GM23338 (cell line): ENCODE measurements around the gene RAP1A. TPM values are rescaled to one million over a fixed set of nuclear protein-coding genes. Genes with fewer than 3 reads are reported as not detected.

Experiments
- ATAC-seq: fragments of 200-7000 bp; cut with Tn5 transposase; 3 replicates; pipeline ENCODE4 v1.9.1; 2020
- DNase-seq: peaks from one replicate; pipeline ENCODE4 v3.0.0-alpha.2; 2015; ENCODE audit warnings: low spot score
- H2AFZ ChIP-seq: fragments of 200-600 bp; sonication (generic); 2 replicates; pipeline ENCODE4 v1.8.0; 2016; ENCODE audit warnings: antibody characterized with exemption, mild to moderate bottlenecking, moderate library complexity
- H3F3A ChIP-seq: fragments of 200-600 bp; sonication (generic); replicated peaks from 2 replicates; pipeline ENCODE4 v1.8.0; 2017; ENCODE audit warnings: antibody characterized with exemption, mixed run types, low read depth
- H3K27ac ChIP-seq: fragments of 200-600 bp; sonication (generic); 2 replicates; pipeline ENCODE4 v1.6.1; 2016; ENCODE audit warnings: low read depth
- H3K27me3 ChIP-seq: fragments of 200-600 bp; sonication (generic); 2 replicates; pipeline ENCODE4 v1.8.0; 2016; ENCODE audit warnings: mild to moderate bottlenecking, mixed run types, moderate library complexity; ENCODE audit not compliant: insufficient read depth
- H3K36me3 ChIP-seq: fragments of 200-600 bp; sonication (generic); 2 replicates; pipeline ENCODE4 v1.8.0; 2016; ENCODE audit warnings: mild to moderate bottlenecking; ENCODE audit not compliant: insufficient read depth
- H3K4me1 ChIP-seq: fragments of 200-600 bp; sonication (generic); 2 replicates; pipeline ENCODE4 v1.8.0; 2016; ENCODE audit warnings: mild to moderate bottlenecking, moderate library complexity; ENCODE audit not compliant: insufficient read depth
- H3K4me2 ChIP-seq: fragments of 200-600 bp; sonication (generic); 2 replicates; pipeline ENCODE4 v1.7.1; 2017; ENCODE audit warnings: mixed run types
- H3K4me3 ChIP-seq: fragments of 200-600 bp; sonication (generic); 2 replicates; pipeline ENCODE4 v1.6.1; 2016; ENCODE audit warnings: mixed run types
- H3K79me2 ChIP-seq: fragments of 200-600 bp; sonication (generic); replicated peaks from 2 replicates; pipeline ENCODE4 v1.8.0; 2017; ENCODE audit warnings: mild to moderate bottlenecking; ENCODE audit not compliant: insufficient read depth
- H3K9me2 ChIP-seq: fragments of 200-600 bp; sonication (generic); 2 replicates; pipeline ENCODE4 v1.8.0; 2017; ENCODE audit not compliant: insufficient read depth
- H4K20me1 ChIP-seq: fragments of 200-600 bp; sonication (generic); replicated peaks from 2 replicates; pipeline ENCODE4 v1.8.0; 2017; ENCODE audit warnings: mild to moderate bottlenecking; ENCODE audit not compliant: insufficient read depth
- H3K27ac Mint-ChIP-seq: 2 replicates; pipeline ENCODE4 v1.8.0; 2020; ENCODE audit warnings: inconsistent platforms, mild to moderate bottlenecking, moderate library complexity, mixed read lengths
- H3K27me3 Mint-ChIP-seq: 3 replicates; pipeline ENCODE4 v1.8.0; 2022; ENCODE audit warnings: low read depth, mild to moderate bottlenecking, moderate library complexity, mixed read lengths, inconsistent platforms; ENCODE audit not compliant: insufficient read depth, poor library complexity
- H3K36me3 Mint-ChIP-seq: 3 replicates; pipeline ENCODE4 v1.8.0; 2021; ENCODE audit warnings: low read depth, mild to moderate bottlenecking, inconsistent platforms, moderate library complexity, mixed read lengths
- H3K4me1 Mint-ChIP-seq: 3 replicates; pipeline ENCODE4 v1.8.0; 2020; ENCODE audit warnings: mild to moderate bottlenecking, inconsistent platforms, mixed read lengths
- H3K4me3 Mint-ChIP-seq: 3 replicates; pipeline ENCODE4 v1.8.0; 2021; ENCODE audit warnings: moderate library complexity, mild to moderate bottlenecking, inconsistent platforms, mixed read lengths
- H3K9me3 Mint-ChIP-seq: 3 replicates; pipeline ENCODE4 v1.8.0; 2020; ENCODE audit warnings: moderate library complexity, mild to moderate bottlenecking, inconsistent platforms, mixed read lengths
- CREB1 ChIP-seq: fragments of 250-450 bp; sonication (Bioruptor Pico); IDR thresholded peaks from 2 replicates; pipeline ENCODE4 v1.5.0; 2020; ENCODE audit warnings: low read depth, mild to moderate bottlenecking, moderate library complexity
- CTCF ChIP-seq, 2 experiments: fragments of 200-600 bp in 1 of 2; sonication (generic) in 1 of 2; conservative IDR thresholded peaks; 2 replicates each; pipeline versions ENCODE4 v1.5.1 to v1.6.1; 2016 to 2017; ENCODE audit warnings: antibody characterized with exemption in 2 of 2, low read depth in 2 of 2, mild to moderate bottlenecking in 2 of 2, moderate library complexity in 1 of 2
- ETS1 ChIP-seq: IDR thresholded peaks from 2 replicates; pipeline ENCODE4 v1.6.1; 2016; ENCODE audit warnings: antibody characterized with exemption
- EZH2 ChIP-seq: fragments of 200-600 bp; sonication (generic); IDR thresholded peaks from one replicate; pipeline ENCODE4 v1.8.0; 2017; ENCODE audit warnings: antibody characterized with exemption, mild to moderate bottlenecking, low read depth; ENCODE audit not compliant: unreplicated experiment
- JUNB ChIP-seq: IDR thresholded peaks from one replicate; pipeline ENCODE4 v1.6.1; 2016; ENCODE audit warnings: antibody characterized with exemption; ENCODE audit not compliant: unreplicated experiment
- NANOG ChIP-seq: IDR thresholded peaks from 2 replicates; pipeline ENCODE4 v1.6.1; 2016; ENCODE audit warnings: antibody characterized with exemption, borderline replicate concordance
- POLR2AphosphoS5 ChIP-seq: IDR thresholded peaks from 2 replicates; pipeline ENCODE4 v1.6.1; 2016; ENCODE audit warnings: antibody characterized with exemption, low read depth
- REST ChIP-seq: IDR thresholded peaks from one replicate; pipeline ENCODE4 v1.6.1; 2018; ENCODE audit warnings: antibody characterized with exemption; ENCODE audit not compliant: unreplicated experiment
- STAT1 ChIP-seq: IDR thresholded peaks from one replicate; pipeline ENCODE4 v1.6.1; 2016; ENCODE audit warnings: antibody characterized with exemption; ENCODE audit not compliant: unreplicated experiment
- ZNF114 ChIP-seq: fragments of 250-450 bp; sonication (Bioruptor Pico); IDR thresholded peaks from 2 replicates; pipeline ENCODE4 v1.5.0; 2020; ENCODE audit warnings: mild to moderate bottlenecking, moderate library complexity
- ZNF331 ChIP-seq: fragments of 250-450 bp; sonication (Bioruptor Pico); IDR thresholded peaks from 2 replicates; pipeline ENCODE4 v1.5.0; 2020; ENCODE audit warnings: low read depth, mild to moderate bottlenecking, moderate library complexity
- polyA plus RNA-seq: library from polyadenylated mRNA; unstranded; fragments of >200 nt; fragmentation: Nextera tagmentation; extraction: Ambion mirVana; gene quantifications from 2 replicates; pipeline ENCODE4 v1.2.1, GENCODE V29; 2016
- total RNA-seq: library from RNA; depleted of rRNA; stranded (reverse); fragments of >200 nt; shearing (Covaris generic); gene quantifications from 2 replicates; pipeline ENCODE4 v1.2.3, GENCODE V29; 2014

RAP1A gene
- total and polyA plus RNA-seq, 2 experiments from 2014 or later: 16.2 to 23.0 TPM

GRCh38 chr1:111735858-111736544, 116.4 kb downstream of the RAP1A start:
- peaks cover 15% of the 10 kb centered on the region for H3K27me3 Mint-ChIP-seq
- H3K36me3 ChIP-seq: no peaks in the 10 kb centered on the region
- no peaks in the 10 kb centered on the region; the same call in 1 of the 3 replicates for H3K9me3 Mint-ChIP-seq
- no peak overlapping the region for H3K4me3 Mint-ChIP-seq
- peak overlapping the region; percentile 95 for H3K4me3 ChIP-seq
- peaks cover 7% of the 10 kb centered on the region; the same call in 1 of the 3 replicates for H3K36me3 Mint-ChIP-seq
- TF ChIP-seq REST (no peak), POLR2AphosphoS5 (peak; percentile 35; the same call in 1 of the 2 replicates), NANOG (no peak), CREB1 (CRISPR knock-in tag) (no peak), ZNF331 (CRISPR knock-in tag) (no peak)
- H3K9me2 ChIP-seq: no peaks in the 10 kb centered on the region
- peak; percentile 1 for ATAC-seq
- H3K4me1 Mint-ChIP-seq: peaks cover 11% of the 10 kb centered on the region
- peaks cover 5% of the 10 kb centered on the region for H3K27me3 ChIP-seq
- H3F3A ChIP-seq: peaks cover 29% of the 10 kb centered on the region
- H3K27ac Mint-ChIP-seq: no peak overlapping the region
- H3K4me2 ChIP-seq: peak overlapping the region; percentile 95
- H3K79me2 ChIP-seq: peaks cover 39% of the 10 kb centered on the region
- peak; percentile 79 for DNase-seq
- no peak overlapping the region for H2AFZ ChIP-seq
- H4K20me1 ChIP-seq: peaks cover 12% of the 10 kb centered on the region; the same call in 1 of the 2 replicates
- H3K27ac ChIP-seq: peak overlapping the region; percentile 55; the same call in 1 of the 2 replicates
- peaks cover 45% of the 10 kb centered on the region for H3K4me1 ChIP-seq

GRCh38 chr1:111736548-111737215, 117.1 kb downstream of the RAP1A start:
- H3K79me2 ChIP-seq: peaks cover 38% of the 10 kb centered on the region
- Mint-ChIP-seq H3K4me3 (no peak overlapping the region; the same call in 2 of the 3 replicates), H3K9me3 (no peaks in the 10 kb centered on the region; the same call in 1 of the 3 replicates), H3K27me3 (peaks cover 21% of the 10 kb centered on the region), H3K27ac (no peak overlapping the region), H3K4me1 (peaks cover 13% of the 10 kb centered on the region), H3K36me3 (peaks cover 7% of the 10 kb centered on the region; the same call in 1 of the 3 replicates)
- peaks cover 45% of the 10 kb centered on the region for H3K4me1 ChIP-seq
- peaks cover 29% of the 10 kb centered on the region for H3F3A ChIP-seq
- H3K36me3 ChIP-seq: no peaks in the 10 kb centered on the region
- no peak overlapping the region for H2AFZ ChIP-seq
- H3K27ac ChIP-seq: peak overlapping the region; percentile 55; the same call in 1 of the 2 replicates
- DNase-seq (no peak), ATAC-seq (no peak)
- peak overlapping the region; percentile 95 for H3K4me2 ChIP-seq
- H3K27me3 ChIP-seq: peaks cover 12% of the 10 kb centered on the region
- H3K4me3 ChIP-seq: peak overlapping the region; percentile 95
- H3K9me2 ChIP-seq: no peaks in the 10 kb centered on the region
- peaks cover 12% of the 10 kb centered on the region; the same call in 1 of the 2 replicates for H4K20me1 ChIP-seq
- TF ChIP-seq CREB1 (CRISPR knock-in tag) (no peak), EZH2 (no peak), ETS1 (no peak), ZNF114 (no peak), ZNF331 (CRISPR knock-in tag) (no peak), JUNB (no peak), REST (no peak), STAT1 (no peak), NANOG (no peak), POLR2AphosphoS5 (no peak), CTCF (conservative IDR thresholded peaks at IDR 0.05; ENCODE audit: low read depth in 2 of 2) (no peak)
